ENCODE data around the gene SCGB3A1. TPM values are rescaled to one million over a fixed set of nuclear protein-coding genes. Genes with fewer than 3 reads are reported as not detected.

Gene SCGB3A1
- total RNA-seq, 1 experiment from 2014 or later: not detected

DNA sequence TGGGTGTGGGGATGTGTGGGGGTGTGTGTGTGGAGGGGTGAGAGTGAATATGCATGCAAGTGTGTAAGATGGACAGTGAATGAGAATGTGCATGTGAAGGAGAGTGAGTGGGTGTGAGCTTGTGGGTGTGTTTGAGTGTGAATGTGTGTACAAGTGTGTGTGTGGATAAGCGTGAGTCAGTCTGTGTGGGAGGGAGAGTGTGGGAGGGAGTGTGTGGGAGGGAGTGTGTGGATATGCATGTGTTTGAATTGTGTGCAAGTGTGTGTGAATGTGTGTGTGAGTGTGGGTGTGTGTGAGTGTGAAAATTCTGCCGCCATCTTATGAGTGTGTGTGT, 3.7 kb upstream of the SCGB3A1 start:
- Histone ChIP-seq H4K91ac (ENCODE audit: insufficient read length, low read depth, low read length) (no peak overlapping the region), H3K79me2 (ENCODE audit: insufficient read depth, low read length) (no peaks in the 10 kb centered on the region), H3K14ac (ENCODE audit: insufficient read depth, low read length) (no peak overlapping the region), H3K23ac (ENCODE audit: insufficient read length, low read depth, low read length) (no peak overlapping the region), H2BK20ac (ENCODE audit: low read depth, low read length, poor library complexity, severe bottlenecking) (no peak overlapping the region), H2BK5ac (ENCODE audit: insufficient read length, low read length) (no peak overlapping the region), H2BK12ac (ENCODE audit: insufficient read length, low read depth, low read length) (no peak overlapping the region), H3K9me3 (ENCODE audit: control insufficient read depth, low read depth, low read length) (no peaks in the 10 kb centered on the region), H3K23me2 (ENCODE audit: insufficient read length, low read depth, low read length, poor library complexity, severe bottlenecking) (peaks cover 10% of the 10 kb centered on the region), H4K8ac (replicated peaks; ENCODE audit: insufficient read length, low read depth, low read length) (no peak overlapping the region), H3K27me3 (ENCODE audit: insufficient read depth, low read length) (peaks cover 14% of the 10 kb centered on the region), H4K20me1 (ENCODE audit: control insufficient read depth, insufficient read depth, insufficient read length) (no peaks in the 10 kb centered on the region), H3K79me1 (ENCODE audit: insufficient read depth, low read depth, low read length, poor library complexity, severe bottlenecking) (no peaks in the 10 kb centered on the region), H2BK15ac (ENCODE audit: low read depth, low read length) (no peak overlapping the region), H2BK120ac (ENCODE audit: low read depth, low read length, poor library complexity, severe bottlenecking) (no peak overlapping the region), H3K27ac (ENCODE audit: insufficient read length, low read depth, low read length) (no peak overlapping the region), H3K56ac (ENCODE audit: insufficient read length, low read depth, low read length) (no peak overlapping the region), H2AK5ac (ENCODE audit: insufficient read length, low read length) (no peak overlapping the region), H3K4ac (ENCODE audit: low read depth, low read length) (no peak overlapping the region), H4K5ac (ENCODE audit: insufficient read length, low read depth, low read length) (no peak overlapping the region), H3K9ac (ENCODE audit: extremely low read depth, insufficient read length, low read length) (no peak overlapping the region), H3K4me1 (ENCODE audit: insufficient read depth, low read length) (no peaks in the 10 kb centered on the region), H3T11ph (ENCODE audit: low read length) (no peak overlapping the region), H3K4me2 (ENCODE audit: insufficient read depth, insufficient read length, low read length) (no peak overlapping the region), H2AFZ (ENCODE audit: low read length) (no peak overlapping the region), H3K18ac (ENCODE audit: insufficient read length, low read depth, low read length) (no peak overlapping the region)
- peaks cover 0 to 3% of the 10 kb centered on the region in 2 experiments; a peak in 2 of 4 replicates for H3K4me1 Mint-ChIP-seq
- no peak overlapping the region for H3K27ac Mint-ChIP-seq
- TF ChIP-seq, protein P1, sequence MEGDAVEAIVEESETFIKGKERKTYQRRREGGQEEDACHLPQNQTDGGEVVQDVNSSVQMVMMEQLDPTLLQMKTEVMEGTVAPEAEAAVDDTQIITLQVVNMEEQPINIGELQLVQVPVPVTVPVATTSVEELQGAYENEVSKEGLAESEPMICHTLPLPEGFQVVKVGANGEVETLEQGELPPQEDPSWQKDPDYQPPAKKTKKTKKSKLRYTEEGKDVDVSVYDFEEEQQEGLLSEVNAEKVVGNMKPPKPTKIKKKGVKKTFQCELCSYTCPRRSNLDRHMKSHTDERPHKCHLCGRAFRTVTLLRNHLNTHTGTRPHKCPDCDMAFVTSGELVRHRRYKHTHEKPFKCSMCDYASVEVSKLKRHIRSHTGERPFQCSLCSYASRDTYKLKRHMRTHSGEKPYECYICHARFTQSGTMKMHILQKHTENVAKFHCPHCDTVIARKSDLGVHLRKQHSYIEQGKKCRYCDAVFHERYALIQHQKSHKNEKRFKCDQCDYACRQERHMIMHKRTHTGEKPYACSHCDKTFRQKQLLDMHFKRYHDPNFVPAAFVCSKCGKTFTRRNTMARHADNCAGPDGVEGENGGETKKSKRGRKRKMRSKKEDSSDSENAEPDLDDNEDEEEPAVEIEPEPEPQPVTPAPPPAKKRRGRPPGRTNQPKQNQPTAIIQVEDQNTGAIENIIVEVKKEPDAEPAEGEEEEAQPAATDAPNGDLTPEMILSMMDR (conservative IDR thresholded peaks at IDR 0.05): no peak
- 100% methylated on average over 1 of the region's 2 CpGs for WGBS (ENCODE audit: extremely low coverage, insufficient read length, low lambda C conversion rate)
- H3K36me3 Mint-ChIP-seq (ENCODE audit: insufficient read depth in 1 of 3, low read depth in 3 of 3): peaks cover 0 to 4% (median 0%) of the 10 kb centered on the region in 3 experiments; a peak in 1 of 7 replicates
- no peak for DNase-seq
- peaks cover 39% of the 10 kb centered on the region for H3K27me3 Mint-ChIP-seq (ENCODE audit: low read depth)
- no peaks in the 10 kb centered on the region for H3K9me3 Mint-ChIP-seq
- H3K4me3 Mint-ChIP-seq: no peak overlapping the region
